NCI-H446 treated with DMSO at 0.1 percent for 48 hours (cell line): ENCODE data around the gene CLNK.

Source experiments
- DNase-seq: peaks from one replicate; lab custom pipeline; 2025; lab: John Stamatoyannopoulos, UW

The CLNK gene, protein sequence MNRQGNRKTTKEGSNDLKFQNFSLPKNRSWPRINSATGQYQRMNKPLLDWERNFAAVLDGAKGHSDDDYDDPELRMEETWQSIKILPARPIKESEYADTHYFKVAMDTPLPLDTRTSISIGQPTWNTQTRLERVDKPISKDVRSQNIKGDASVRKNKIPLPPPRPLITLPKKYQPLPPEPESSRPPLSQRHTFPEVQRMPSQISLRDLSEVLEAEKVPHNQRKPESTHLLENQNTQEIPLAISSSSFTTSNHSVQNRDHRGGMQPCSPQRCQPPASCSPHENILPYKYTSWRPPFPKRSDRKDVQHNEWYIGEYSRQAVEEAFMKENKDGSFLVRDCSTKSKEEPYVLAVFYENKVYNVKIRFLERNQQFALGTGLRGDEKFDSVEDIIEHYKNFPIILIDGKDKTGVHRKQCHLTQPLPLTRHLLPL

DNA sequence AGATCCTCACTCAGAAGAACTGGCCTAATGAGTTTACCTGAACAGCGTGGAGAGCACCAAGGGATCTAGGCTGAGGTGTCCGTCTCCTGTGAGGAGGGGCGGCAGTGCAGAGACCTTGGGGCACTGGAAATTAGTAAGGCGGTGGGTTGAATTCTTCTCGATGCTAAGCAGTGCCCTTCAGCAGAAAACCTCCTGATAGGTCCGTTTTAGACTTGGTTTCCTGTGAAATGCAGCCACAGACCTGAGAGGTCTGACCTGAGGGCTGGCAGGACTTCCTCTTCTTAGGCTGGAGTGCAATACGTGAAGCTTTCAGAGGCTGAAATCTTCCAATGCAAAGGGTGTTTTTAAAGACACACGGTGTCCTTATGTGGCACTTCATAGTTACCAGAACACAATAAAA is at the start of gene CLNK:
Gene CLNK (minus strand): TSS at position 138 of the 400 bp plus-strand sequence. CDS start 16,899 bp downstream, outside the sequence.
- DNase-seq = no peak

DNA sequence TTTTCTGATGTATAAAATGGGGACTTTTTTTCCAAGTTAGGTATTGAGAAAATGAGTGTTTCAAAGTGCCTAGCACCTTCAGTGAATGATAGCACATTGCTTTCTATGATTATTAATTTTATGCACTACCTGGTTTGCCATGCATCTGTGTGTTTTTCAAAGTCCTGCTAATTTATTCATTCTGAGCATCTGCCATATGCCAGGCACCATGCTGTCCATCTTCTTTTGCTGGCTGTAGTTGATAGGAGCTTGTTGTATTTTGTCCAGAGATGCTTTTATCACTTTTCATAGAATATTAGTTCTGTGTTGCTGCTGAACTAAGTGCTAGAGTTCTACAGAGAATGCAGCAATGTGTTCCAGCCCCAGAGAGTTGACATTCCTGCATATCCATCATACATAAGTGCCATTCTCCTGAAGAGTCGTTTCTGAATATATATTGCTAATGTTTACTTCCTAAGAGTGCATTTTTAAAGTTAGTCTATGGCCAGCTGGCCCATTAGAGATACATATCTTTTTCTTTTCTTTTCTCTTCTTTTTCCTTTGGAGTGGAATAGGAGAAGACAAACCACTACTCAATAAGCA is 49.0 kb upstream of the CLNK start:
- DNase-seq = no peak

DNA sequence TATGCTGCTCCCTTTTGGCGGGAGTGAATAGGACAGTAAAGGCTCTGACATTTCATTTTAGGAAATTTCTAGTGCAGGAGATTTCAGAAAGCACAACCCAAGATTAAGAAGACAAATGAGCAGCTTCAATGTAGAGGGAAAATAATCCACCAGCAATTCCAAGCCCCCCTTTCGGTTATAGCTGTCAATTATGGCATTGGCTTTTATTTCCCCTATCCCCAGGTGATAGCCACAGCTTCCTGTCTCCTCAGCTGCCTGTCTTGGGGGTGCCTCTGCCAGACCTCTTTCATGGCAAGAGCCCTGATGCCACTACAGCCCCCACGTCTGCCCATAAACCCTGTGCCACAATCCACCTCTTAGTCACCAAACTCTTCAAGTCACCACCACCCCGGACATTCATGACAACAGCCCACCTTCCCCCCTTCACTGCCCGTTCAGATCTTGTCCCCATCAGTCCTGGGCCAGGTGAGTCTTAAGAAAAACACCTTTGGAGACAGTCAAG is 48.4 kb upstream of the CLNK start:
- DNase-seq = no peak

DNA sequence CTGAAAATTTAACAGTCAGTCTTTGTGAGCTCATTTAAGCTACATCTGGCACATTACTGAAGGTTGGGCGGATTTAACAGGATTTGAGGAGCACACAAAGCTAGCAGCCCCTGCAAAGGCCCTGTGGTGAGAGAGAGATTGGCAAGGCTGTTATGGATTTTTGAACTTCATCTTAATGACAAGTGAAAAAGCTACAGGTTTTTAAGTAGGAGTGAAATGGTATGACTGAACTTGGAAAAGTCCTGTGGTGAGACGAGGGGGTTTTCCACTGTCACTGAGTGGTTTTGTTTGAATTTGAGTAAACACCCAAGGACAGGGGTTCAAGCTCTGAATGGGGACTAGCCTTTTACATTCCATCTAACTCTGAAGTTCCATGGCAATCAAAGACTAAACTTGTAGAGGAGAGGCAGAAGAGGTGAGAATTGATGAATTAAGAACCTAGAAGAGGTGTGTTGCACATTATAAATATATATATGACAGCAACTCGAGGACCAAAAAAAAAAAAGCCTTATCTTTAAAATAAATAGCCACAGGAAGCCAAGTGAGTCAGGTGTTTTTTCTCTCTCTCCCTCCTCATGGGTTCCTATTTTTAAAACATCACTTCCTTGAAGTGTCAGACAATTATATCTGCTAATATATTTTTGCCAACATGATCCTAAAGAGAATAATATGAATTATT is 47.8 kb upstream of the CLNK start:
- DNase-seq = no peak

DNA sequence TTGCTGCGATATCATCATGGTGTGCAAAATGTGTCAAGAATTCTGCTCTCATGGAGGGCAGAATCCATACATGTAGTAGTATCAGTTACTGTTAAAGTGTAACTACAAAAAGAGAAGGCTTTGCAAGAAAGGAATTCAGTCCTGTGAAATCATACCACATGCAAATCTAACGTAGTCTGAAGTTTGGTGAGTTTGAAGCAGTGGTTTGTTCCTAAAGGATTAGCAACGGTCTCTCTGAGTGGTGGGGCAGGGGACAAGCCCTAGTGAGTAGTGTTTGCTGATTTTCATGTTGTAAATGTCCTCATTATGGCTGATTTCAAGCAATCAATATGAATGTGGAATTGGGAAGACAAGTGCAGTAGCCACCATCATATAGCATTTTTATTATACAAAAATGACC is 47.1 kb upstream of the CLNK start:
- no peak for DNase-seq

DNA sequence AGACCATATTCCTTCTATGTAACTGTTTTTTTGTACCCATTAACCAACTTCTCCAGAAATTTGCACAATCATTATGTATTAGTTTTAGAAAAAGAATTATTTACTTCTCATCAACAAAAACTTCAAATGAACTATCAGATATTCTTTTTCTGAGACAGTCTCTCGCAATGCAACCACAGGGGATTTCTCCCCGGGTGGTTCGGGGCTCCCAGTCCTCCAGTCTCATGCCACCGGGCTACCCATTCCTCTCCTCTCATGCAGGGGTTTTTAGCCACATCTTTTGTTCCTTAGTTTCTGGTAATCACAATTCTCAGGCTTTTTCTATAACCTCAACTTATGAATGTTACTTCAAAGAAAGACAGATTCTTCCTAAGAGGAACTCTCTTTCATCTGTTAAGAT is 46.6 kb upstream of the CLNK start:
- DNase-seq = no peak

DNA sequence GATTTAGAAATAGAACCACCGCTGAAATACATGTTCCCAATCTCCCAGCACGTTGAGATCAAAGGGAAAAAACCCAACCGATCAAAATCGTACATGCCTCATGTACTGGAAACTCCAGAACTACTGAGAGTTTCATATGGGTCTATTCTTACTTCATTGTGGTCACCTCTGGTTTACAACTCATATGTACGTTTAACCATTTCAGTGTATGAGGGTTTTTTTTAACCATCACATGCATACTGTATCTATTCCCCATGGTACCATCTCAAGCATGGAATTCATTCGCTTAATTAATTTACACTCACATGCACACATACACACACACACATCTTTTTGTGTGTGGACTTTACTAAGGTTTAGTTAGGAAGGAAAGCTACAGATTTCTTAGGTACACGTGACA is 46.0 kb upstream of the CLNK start:
- DNase-seq = no peak

DNA sequence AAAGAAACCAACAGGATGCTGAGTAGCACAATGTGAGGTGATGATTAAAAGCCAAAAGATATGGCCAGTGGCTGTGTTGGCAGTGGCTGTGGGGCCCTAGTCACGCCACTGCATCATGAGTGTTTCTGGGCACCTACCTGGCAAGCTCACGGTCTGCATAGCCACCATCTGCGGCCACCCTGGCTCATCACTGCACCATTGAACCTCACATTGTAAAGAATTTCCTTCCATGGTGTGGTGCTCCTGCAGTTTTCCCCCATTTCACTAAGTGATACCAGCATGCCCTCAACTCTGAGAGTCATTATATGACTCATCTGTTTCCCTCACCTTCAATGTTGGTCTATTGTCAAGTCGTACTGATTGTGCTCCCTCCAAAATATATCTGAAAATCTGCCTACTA is 45.5 kb upstream of the CLNK start:
- no peak for DNase-seq

DNA sequence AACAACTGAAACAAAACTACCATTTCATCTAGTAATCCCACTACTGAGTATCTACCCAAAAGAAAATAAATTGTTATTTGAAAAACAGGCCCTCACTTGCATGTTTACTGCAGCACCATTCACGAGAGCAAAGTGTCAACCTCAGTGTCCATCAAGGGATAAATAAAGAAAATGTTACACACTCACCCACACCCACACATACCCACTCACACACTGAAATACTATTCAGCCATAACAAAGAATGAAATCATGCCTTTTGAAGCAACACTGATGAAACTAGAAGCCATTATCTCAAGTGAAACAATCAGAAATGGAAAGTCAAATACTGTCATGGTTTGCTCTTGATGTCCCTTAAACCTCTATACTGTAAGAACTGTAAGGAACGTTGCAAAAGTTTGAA is 44.8 kb upstream of the CLNK start:
- DNase-seq = no peak

DNA sequence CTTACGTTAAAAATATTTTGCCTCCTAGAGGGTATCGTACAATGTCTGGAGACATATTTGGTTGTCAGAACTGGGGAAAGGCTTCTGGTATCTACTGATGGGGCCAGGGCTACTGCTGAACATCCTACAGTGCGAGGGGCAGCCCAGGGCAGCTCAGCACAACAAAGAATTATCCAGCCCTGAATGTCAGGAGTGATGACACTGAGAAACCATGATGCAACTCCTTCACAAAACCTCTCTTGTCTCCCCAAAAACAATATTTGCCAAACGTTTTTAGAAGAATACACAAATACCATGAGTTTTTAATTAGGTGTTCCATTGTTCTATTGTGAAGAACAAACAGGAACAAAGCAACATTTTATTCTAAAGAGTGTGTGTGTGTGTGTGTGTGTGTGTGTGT is 43.4 kb upstream of the CLNK start:
- DNase-seq = no peak

DNA sequence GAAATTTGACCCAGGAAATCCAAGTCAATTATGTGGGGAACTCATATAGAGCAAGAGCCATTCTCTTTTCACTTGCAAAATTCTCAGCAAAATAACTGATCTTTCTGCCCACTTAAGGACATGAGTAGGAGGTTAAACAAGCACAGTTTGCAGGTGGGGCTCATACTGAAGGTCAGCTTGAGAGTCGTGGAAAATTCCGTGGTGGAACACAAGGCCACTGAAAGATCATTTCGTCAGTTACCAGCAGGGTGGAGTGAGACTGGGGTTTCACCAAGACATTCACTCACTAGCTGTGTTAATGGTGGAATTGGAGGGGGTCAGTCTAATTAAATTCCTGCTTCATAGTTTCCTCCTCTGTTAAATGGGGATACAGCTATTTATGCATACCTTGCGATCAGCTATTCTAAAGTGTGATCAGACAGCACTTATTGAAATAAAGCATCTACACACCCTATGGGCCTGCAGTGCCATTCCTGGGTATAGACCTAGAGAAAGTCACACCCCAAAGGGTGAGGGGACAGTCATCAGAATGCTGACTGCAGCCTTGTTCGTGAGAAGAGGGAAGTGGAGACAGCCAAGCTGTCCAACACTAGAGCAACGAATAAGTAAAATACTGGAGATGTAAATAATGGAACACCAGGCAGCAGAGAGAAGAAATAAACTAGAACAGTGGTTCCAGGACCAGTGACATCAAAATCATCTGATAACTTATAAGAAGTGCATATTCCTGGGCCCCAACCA is 42.7 kb upstream of the CLNK start:
- DNase-seq = no peak

DNA sequence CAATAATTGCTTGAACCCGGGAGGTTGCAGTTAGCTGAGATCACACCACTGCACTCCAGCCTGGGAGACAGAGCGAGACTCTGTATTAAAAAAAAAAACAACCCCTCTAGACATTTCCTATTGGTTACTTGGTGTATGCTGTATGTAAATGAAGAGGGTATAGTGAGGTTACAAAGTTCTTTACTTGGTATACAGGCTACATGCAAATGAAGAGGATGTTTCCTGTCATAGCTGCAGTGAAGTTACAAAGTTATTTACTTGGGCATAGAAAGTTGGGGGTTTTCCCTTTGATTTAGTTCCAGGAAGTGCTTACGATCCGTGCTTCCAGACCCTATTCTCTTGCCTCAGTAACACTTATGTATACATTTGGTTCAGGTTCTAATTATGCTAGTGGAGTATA is 38.4 kb upstream of the CLNK start:
- no peak for DNase-seq

DNA sequence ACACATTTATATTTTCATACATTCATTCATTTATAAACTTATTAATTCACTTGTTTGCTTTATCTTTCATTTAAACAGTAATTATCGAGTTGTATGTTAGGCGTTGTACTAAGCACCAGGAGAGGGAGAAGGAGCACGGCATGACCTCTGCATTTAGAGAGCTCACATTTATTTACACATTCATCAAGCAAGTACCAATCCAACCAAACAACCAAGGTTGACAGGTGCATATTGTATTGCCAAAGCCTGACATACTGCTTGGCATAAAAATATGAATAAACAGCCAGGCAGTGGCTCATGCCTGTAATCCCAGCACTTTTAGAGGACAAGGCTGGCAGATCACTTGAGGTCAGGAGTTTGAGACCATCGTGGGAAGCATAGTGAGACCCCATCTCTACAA is 37.0 kb upstream of the CLNK start:
- DNase-seq = no peak

DNA sequence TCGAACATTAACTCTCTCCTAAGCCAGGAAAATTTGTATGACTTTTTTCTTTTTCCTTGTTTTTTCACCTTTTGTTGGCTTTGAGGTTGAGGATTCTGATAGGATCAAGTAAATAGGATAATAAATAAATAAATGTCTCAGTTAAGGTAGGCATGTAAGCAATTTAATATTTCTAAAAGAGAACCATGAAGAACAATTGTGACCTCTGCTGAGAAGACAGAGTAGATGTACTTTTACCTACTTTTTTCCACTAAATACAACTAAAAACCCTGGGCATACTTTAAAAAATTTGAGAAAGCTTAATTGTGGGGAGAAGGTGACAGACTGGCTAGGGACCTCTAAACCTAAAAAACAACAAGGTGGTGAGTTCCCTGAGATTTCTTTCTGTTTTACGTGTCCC is 31.6 kb upstream of the CLNK start:
- no peak for DNase-seq

DNA sequence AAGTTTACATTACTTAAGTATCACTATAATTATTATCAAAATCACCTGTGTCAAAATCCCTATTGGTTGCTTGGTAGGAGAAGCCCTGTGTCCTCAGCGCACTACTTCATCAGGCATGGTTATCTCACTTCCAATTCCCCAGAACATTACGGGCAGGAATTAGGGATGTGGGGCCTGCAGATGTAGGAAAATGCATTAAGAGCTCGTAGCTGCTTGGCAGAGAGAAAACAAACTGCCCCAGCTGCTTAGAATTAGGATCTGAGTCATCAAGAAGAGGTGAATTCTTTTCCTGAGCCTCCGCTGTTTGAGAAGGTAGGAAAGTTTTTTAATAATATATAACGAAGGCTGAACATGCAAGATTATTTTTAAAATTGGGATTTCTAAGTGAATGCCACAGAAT is 31.1 kb upstream of the CLNK start:
- no peak for DNase-seq

DNA sequence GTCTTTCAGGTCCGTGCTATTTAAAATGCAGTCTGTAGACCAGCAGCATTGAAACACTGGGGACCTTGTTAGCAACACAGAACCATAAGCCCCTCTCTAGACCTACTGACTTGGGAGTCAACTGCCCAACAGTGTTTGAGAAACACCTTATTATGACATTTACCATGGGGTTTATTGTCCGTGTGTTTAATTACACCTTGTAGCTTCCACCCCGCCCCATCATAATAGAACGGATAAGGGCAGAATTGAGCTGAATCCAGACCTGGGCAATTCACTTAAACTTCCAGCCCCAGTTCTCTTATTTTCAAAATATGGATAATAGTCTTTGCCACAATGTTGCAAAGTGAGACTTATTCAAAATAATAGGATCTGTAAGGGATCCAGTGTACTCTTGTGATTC is 30.6 kb upstream of the CLNK start:
- no peak for DNase-seq

DNA sequence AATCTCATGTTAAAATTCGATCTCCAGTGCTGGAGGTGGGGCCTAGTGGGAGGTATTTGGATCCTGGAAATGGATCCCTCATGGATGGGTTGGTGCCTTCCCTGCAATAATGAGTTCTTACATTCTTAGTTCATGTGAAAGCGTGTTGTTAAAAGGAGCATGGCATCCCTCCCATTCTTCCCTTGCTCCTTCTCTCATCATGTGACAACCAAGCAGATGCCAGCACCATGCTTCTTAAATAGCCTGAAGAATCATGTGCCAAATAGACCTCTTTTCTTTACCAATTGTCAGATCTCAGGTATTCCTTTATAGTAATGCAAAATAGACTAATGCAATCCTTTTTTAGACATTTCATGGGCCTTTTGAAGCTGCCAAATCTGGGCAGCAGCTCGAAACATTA is 29.0 kb upstream of the CLNK start:
- DNase-seq = no peak

DNA sequence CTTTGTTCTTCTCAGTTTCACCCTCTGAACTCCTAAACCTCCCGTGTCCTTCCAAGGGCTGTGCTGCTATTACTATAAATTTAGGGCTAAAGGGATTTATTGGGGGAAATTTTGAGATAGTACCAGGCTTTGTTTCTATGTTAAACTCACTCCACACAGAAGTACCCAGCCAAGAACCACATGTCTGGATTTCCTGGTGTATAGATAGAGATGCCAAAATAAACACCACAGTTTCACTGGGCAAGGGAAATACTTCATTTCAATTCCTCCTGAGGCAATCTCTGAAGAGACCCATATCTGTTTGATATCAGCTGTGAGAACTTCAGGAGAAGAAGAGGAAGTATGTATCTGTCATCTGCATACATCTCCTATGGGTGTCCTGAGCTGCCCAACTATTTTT is 21.7 kb upstream of the CLNK start:
- no peak for DNase-seq

DNA sequence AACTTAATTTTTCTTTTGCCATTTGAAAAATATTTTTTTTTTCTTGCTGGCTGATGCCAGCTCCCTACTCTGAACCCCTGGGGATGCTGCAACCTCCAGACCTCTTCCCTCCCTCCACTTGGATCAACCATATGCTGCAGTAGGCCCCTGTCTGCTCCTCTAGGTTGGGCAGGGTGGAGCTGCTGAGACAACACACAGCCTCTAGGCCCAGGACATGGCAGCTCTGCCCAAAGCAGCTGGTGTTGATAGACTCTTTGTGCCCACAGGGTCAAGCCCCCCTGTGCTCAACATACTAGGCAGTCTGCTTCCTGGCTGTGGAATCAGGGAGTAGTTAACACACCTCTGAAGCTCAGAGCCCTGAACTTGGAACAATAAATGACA is 19.9 kb upstream of the CLNK start:
- peak; percentile 53 for DNase-seq

DNA sequence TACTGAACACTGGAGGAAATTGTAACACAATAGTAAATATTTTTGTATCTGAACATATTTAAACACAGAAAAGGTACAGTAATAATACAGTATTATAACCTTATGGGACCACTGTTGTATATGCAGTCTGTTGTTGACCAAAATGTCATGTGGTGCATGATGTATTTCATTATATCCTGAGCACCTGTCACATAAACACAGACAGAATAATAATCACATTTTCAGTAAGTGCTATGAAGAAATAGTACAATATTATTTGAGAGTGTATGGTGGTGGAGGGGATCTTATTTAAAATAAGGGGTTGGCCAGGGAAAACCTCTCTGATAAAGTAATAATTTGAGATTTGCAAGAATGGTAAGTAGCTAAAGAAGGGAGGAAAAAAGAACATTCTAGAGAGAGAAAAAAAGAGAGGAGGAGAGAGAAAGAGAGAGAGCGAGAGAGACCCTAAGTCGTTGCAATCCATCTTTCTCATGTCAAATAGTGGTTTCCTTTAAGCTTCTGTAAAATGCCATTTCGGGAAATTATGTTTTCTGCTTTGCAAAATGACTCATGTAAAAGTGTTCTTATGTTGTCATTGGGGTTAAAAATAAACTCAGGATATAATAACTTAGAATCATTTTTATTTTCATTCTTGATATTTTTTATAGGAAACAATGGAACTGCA is 19.3 kb upstream of the CLNK start:
- DNase-seq = no peak

DNA sequence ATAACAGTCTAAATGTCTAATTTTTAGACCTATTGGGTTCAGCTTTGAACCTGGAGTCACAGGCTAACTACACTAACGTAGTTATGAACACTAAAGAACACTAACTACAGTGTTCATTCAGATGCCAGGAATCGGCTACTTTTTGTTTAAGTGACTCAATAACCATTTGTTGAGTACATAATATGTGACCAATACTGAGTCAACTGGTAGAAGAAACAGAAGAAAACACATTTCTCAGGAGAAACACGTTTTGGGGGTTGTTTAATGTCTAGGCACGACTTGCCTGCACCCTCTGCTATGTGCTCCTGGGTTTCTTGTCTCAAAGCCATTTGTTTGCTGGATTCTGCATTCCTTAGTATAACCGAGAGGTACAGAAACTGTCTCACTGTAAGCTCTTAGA is 18.6 kb upstream of the CLNK start:
- DNase-seq = no peak
